ENCODE measurements around the gene SNAP23.
A peak's percentile ranks its signal among the peaks of the same experiment; 100 is the strongest.

SNAP23 gene

GRCh38 chr15:42495361-42496212 lies at the start of gene SNAP23:
SNAP23 (plus strand) TSS chr15:42495634; CDS start chr15:42511847, 16,213 bp downstream.
- DNase-seq = peak; percentile 83

- DNase-seq = no peak
These were observed 47.8 kb upstream of the SNAP23 start for GRCh38 chr15:42447599-42447998.

GRCh38 chr15:42448281-42448680 lies 47.2 kb upstream of the SNAP23 start:
- DNase-seq = no peak

DNA sequence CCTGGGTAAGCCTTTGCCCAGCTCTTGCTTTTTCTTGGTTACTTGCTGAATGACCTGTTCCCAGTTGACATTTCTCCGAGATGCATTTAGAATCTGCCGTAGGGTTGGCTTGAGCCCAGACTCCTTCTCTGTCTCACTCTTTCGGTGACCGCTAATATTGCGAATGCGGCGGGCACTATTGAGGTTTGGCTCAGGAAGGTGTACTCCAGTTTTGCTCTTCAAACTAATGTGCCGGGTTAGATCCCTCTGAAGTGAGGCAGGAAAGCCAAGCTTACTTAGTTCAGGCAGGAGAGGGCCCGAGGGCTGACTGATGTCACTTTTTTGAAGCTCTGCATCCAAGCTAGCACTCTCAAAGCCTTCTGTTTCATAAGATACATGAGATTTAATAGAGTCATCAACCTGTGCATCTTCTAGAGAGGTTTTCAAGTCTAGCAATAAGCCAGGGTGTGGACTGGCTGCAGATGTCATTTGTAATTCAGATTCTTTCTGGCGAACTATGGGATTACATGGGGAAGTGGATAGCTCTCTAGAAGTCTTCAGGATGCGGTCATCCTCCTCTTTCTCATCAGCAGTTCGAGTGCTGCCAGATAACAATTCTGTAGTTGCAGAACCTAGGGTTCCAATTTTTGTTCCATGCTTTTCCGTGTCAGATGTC lies 45.5 kb upstream of the SNAP23 start:
- DNase-seq = no peak

DNA sequence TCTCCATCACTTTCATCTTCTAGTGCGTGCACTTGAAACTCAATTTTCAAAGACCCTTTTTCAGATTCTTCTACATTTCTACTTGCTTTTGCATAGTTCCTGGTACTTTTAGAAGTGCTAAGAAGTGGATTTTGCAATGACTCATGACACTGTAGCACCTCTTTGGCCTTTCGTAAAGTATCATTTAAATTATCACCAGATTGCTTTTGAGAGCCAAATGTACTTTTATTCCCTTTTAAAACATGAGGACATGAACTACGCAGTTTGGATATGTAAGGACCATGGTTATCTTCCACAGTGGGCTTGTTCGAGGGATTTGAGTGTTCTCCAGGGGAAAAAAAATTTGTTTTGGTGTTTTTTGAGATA lies 45.0 kb upstream of the SNAP23 start:
- no peak for DNase-seq

- no peak for DNase-seq
These were observed 41.6 kb upstream of the SNAP23 start for GRCh38 chr15:42453826-42454225.

- no peak for DNase-seq
These were observed 38.9 kb upstream of the SNAP23 start for GRCh38 chr15:42456531-42456930.

DNA sequence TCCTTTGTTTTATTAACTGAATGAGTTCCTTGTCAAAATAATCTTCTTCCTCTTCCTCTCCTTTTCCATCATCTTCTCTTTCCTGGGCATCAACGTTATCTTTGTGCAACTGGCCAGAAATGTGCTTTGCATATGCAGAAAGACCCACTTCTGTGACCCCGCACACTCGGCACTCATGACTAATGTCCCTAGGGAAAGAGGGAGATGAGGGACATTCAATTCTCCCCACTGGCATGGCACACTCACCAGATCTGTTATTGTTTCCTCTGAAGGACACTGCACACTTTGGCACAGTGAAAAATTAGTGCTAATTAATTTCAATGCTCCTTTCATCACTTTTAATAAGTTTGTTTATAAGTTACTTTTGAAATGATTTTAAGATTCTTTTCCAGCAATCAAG lies 38.5 kb upstream of the SNAP23 start:
- DNase-seq = no peak

DNA sequence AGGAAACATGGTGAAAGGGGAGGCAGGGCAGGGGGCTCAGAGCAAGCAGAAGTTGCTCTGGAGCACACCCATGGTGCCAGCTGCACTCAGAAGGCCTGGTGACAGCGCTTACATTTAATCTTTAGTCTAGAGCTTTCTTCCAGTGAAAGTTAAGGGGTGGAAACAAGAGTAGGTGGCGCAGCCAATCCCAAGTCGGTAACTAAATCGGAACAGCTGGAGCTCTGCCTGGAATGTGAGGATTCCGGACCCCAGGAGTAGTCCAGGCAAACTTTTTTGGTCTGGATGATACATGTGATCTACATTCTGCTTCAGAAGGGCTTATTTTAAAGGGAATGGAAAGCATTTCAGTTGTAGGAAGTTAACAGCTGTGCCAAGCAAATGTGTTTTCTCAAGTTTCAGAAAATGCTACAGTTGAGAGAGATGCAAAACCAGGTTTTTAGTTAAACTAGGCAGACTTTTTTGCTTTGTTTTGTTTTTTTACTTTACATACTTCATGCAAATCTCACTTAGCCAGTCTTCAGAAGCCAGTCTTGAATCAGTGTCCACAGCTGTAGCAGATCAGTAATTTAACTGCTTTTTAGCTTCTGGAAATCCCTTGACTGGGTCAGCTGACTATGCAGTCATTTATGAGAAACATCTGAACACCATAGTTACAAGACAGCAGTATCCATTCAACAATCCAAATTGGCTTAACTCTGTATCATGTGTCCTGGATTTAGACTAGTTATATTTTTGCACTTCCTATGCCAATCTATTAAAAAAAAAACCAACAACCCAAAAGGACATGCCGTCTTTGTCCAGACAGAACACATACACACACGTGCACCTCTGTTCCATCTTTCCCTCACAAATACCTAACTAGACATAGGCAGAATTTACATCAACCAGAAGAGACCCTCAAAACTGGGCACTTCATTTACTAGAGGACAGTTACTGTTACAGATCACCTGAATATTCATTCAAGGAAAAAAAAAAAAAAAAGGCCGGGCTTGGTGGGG lies 37.7 kb upstream of the SNAP23 start:
- DNase-seq = no peak

DNA sequence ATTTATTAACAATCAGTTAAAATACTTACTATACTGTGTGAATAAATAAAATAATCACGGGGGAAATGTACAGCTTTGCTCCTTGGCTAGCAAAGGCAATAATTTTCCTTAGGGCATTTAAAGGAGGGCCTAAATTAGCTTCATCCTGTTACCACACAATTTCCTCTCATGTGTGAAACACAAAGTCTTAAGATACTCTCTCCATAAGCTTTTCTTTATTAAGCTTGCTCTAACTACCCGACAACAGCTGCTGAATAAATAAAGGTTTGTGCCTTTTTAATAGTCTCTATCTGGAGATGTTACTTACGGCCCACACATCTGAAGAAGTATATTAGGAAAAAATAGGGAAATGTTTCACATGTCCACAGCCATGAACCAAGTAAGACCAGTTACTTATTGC lies 34.2 kb upstream of the SNAP23 start:
- DNase-seq = no peak

- no peak for DNase-seq
These were observed 29.7 kb upstream of the SNAP23 start for GRCh38 chr15:42465520-42466259.

DNA sequence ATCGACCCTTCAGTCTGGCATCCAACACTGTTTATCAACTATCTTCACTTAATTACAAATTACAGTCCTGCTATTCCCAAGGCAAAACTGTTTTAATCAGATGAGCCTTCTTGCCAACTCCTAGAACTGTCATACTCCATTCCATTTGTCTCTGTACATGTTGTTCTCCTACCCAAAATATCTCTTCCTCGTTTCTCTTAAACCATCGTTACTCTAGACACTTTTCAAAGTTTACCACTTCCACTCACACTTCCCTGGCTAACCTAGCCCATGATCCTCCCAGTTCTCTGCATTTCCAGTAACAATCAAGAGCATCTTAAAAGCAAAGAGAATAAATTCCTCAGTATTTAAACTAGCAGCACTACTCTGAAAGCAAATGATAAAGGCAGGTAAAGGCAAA lies 24.4 kb upstream of the SNAP23 start:
- DNase-seq = no peak

DNA sequence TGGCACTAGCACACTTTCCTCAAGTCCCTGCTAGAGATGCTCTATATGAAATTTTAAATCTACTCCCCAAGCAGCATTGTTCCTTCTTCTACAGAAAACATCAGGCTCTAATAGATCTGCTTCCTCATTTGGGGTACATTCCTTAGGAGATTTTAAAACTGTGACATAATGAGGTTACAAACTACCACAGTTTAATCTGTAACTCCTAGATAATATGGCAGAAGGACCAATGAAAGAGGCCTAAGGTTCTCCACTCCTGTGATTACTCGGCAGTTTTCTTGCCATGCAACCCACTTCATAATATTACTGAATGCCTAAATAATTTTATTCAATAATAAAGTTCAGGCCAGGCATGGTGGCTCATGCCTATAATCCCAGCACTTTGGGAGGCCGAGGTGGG lies 20.6 kb upstream of the SNAP23 start:
- DNase-seq = peak; percentile 61

DNA sequence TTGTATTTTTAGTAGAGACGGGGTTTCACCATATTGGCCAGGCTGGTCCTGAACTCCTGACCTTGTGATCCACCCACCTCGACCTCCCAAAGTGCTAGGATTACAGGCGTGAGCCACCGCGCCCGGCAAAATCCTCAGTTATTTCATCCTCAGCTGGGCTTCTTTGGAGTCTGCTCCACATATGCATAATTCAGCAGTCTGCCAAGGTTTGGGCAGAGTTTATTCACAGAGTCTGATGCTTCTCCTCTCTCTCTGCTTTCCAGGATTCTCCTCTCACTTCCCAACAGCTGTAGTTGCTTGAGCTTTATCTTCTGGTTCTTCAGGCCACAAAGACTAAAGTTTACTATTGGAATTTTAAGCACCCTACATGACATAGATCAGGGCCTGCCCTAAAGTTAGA lies 12.7 kb upstream of the SNAP23 start:
- DNase-seq = no peak

- DNase-seq = no peak
These were observed 11.8 kb upstream of the SNAP23 start for GRCh38 chr15:42483677-42484076.

- peak; percentile 72 for DNase-seq
These were observed 5.2 kb upstream of the SNAP23 start for GRCh38 chr15:42490291-42490670.

- DNase-seq = peak; percentile 89
These were observed 4.5 kb upstream of the SNAP23 start, which contains the start of gene ZNF106 for GRCh38 chr15:42490671-42491538. ZNF106 (minus strand) TSS chr15:42491141; CDS start chr15:42472289, 18,852 bp downstream.

DNA sequence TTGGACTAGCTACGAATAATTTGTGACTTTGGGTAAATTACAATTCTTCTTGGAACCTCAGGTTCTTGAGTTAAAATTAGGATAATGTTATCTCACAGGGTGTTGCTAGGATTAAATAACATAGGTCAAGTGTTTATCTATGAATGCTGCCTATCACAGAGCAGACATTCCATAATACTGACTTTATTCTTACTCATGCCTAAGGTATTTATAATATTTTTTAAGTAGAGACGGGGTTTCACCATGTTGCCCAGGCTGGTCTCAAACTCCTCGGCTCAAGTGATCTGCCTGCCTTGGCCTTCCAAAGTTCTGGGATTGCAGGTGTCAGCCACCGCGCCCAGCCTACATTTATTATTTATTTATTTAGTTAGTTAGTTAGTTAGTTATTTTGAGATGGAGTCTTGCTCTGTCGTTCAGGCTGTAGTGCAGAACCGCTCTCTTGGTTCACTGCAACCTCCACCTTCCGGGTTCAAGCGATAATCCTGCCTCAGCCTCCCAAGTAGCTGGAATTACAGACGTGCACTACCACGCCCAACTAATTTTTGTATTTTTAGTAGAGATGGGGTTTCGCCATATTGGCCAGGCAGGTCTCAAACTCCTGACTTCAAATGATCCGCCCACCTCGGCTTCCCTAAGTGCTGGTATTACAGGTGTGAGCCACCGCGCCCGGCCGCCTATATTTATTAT lies 3.8 kb upstream of the SNAP23 start:
- no peak for DNase-seq

GRCh38 chr15:42493679-42494078 lies 1.8 kb upstream of the SNAP23 start:
- peak; percentile 76 for DNase-seq

- DNase-seq = no peak
These were observed 455 bp upstream of the SNAP23 start for GRCh38 chr15:42494998-42495360.
